ENCODE data around the gene COX8A.

The COX8A gene

GRCh38 chr11:64023712-64024710 is 49.6 kb downstream of the COX8A start:
- DNase-seq, result no peak

GRCh38 chr11:64025205-64025604 is 50.8 kb downstream of the COX8A start:
- no peak for DNase-seq

All from CD4-positive, alpha-beta T cell treated with Interferon alpha-2 for 1 hour (primary cell).